Duodenal mucosa (tissue), 2 donors: ENCODE measurements around the gene CACNA2D1.

Experiments
- H3K27ac ChIP-seq: one replicate; pipeline ENCODE4 v1.7.0; 2013; ENCODE audit warnings: low read depth, low read length
- H3K27me3 ChIP-seq, 2 donors: one replicate each; pipeline ENCODE4 v1.7.0; 2013; ENCODE audit warnings: low read length in 2 of 2, control low read depth in 1 of 2; ENCODE audit not compliant: insufficient read depth in 2 of 2, control insufficient read depth in 1 of 2
- H3K36me3 ChIP-seq, 2 donors: one replicate each; pipeline ENCODE4 v1.7.0; 2013; ENCODE audit warnings: low read length in 2 of 2, control low read depth in 1 of 2; ENCODE audit not compliant: insufficient read depth in 2 of 2, control insufficient read depth in 1 of 2
- H3K4me1 ChIP-seq, 2 donors: one replicate each; pipeline ENCODE4 v1.7.0; 2013; ENCODE audit warnings: low read length in 2 of 2, control low read depth in 1 of 2; ENCODE audit not compliant: insufficient read depth in 2 of 2, control insufficient read depth in 1 of 2
- H3K4me3 ChIP-seq, 2 donors: one replicate each; pipeline ENCODE4 v1.7.0; 2013; ENCODE audit warnings: low read length in 2 of 2, low read depth in 1 of 2
- H3K9ac ChIP-seq, 2 donors: one replicate each; pipeline ENCODE4 v1.7.0; 2013; ENCODE audit warnings: low read length in 2 of 2, low read depth in 1 of 2
- H3K9me3 ChIP-seq, 2 donors: one replicate each; pipeline ENCODE4 v1.7.0; 2013; ENCODE audit warnings: low read length in 2 of 2, control low read depth in 1 of 2; ENCODE audit not compliant: control insufficient read depth in 1 of 2

Gene CACNA2D1

DNA sequence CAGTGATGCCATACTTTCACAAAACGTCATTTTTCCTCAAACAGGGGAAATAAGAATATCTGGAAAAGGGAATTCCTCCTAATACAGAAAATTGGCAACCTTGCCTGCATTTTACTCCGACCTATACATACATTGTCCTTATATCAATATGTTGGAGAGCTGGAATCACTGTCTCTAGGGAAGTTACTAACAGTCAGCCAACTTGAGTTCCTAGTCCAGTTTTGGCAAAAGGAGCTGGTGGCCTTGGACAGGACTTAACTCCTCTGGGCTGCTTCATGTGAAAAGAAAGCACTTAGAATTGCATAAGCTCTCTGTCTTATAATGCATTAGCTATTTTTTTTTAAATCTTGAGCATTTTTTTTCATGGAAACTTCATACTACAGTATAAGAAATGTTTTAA lies 499.5 kb downstream of the CACNA2D1 start:
- no peaks in the 10 kb centered on the region for H3K36me3 ChIP-seq

DNA sequence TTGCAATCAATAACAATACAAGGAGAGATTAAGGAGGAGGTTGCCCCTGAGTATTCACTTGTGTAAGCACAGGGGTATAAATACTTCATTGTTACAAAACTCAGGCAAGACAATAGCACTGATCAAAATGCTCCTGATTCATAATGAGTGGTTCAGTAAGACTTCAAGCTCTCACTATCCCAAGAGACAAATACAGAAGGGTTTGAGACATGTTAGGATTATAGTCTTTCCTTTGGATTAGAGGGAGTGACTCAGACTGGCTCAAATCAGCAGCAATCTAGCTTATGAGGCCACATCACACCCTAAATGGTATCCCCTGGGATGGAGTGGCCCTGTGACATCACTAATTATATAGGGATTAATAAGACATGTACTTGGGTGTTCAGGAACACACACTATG lies 506.5 kb downstream of the CACNA2D1 start:
- Histone ChIP-seq H3K9me3 (no peaks in the 10 kb centered on the region), H3K4me3 (no peak overlapping the region), H3K4me1 (no peaks in the 10 kb centered on the region), H3K36me3 (no peaks in the 10 kb centered on the region), H3K27ac (no peak overlapping the region), H3K9ac (no peak overlapping the region), H3K27me3 (no peaks in the 10 kb centered on the region)

More for the DNA sequence above, 499.5 kb downstream of the CACNA2D1 start:
- Histone ChIP-seq H3K4me3 (no peak overlapping the region), H3K9ac (no peak overlapping the region), H3K9me3 (no peaks in the 10 kb centered on the region), H3K4me1 (no peaks in the 10 kb centered on the region), H3K27ac (no peak overlapping the region), H3K27me3 (no peaks in the 10 kb centered on the region)

DNA sequence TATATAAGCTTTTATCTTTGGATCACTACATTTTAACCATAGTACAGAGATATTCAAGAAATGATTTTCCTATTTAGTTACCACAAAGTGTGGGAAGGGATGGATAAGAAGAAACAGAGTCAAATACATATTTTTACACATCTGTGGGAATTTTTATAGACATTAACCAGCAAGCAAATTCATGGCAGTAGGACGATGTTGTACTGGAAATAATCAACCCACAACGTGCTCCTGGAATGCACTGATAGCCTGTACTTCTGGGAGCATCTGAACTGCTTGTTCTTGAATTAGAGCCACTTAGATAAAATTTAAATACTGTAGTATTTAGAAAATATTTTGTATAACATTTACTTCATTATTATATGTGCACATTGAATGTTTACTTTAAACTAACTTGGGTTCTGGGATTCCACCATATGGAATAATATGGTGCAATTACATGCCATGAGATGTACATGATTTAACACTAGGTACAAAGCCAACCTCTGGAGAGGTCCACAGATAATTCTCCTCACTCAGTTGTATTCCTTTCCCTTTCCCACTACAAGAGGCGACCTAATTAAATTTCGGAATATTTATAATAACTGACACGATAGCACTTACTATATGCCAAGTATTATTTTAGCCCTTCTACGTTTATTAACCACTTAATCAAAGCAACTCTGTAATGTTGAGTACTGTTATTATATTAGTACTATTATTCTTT lies 508.8 kb downstream of the CACNA2D1 start:
- Histone ChIP-seq H3K4me3 (no peak overlapping the region), H3K36me3 (no peaks in the 10 kb centered on the region), H3K9me3 (no peaks in the 10 kb centered on the region), H3K9ac (no peak overlapping the region), H3K4me1 (no peaks in the 10 kb centered on the region), H3K27me3 (no peaks in the 10 kb centered on the region), H3K27ac (no peak overlapping the region)

- Histone ChIP-seq H3K27me3 (no peaks in the 10 kb centered on the region), H3K27ac (no peak overlapping the region), H3K4me1 (no peaks in the 10 kb centered on the region), H3K9me3 (no peaks in the 10 kb centered on the region), H3K36me3 (no peaks in the 10 kb centered on the region), H3K9ac (no peak overlapping the region), H3K4me3 (no peak overlapping the region)
Measured at GRCh38 chr7:81932936-81933335, 510.6 kb downstream of the CACNA2D1 start.

DNA sequence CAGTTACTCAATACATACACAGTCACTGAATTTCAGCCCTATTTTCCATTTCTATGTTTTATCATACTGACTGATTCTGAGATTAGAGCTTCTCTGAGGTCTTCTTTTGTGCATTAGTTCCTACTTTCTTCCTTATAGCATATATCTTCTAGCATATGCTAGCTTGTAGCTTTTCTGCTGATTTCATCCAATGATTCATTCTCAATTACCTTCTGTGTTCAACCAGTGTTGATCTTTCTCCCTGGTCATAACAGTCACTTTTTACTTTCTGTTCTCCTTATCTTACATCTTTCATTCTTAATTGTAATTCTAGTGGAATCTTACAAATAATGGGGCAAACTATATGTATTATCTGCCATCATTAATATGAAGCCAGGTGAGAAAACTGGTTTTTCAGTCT lies 514.2 kb downstream of the CACNA2D1 start:
- Histone ChIP-seq H3K36me3 (no peaks in the 10 kb centered on the region), H3K4me1 (no peaks in the 10 kb centered on the region), H3K4me3 (no peak overlapping the region), H3K9ac (no peak overlapping the region), H3K9me3 (no peaks in the 10 kb centered on the region), H3K27me3 (no peaks in the 10 kb centered on the region), H3K27ac (no peak overlapping the region)

- no peak overlapping the region for H3K4me3 ChIP-seq
- no peaks in the 10 kb centered on the region for H3K36me3 ChIP-seq
- no peaks in the 10 kb centered on the region for H3K4me1 ChIP-seq
- no peaks in the 10 kb centered on the region for H3K27me3 ChIP-seq
- H3K9me3 ChIP-seq: no peaks in the 10 kb centered on the region
- no peak overlapping the region for H3K27ac ChIP-seq
- H3K9ac ChIP-seq: no peak overlapping the region
Measured at GRCh38 chr7:81926154-81926553, 517.4 kb downstream of the CACNA2D1 start.

DNA sequence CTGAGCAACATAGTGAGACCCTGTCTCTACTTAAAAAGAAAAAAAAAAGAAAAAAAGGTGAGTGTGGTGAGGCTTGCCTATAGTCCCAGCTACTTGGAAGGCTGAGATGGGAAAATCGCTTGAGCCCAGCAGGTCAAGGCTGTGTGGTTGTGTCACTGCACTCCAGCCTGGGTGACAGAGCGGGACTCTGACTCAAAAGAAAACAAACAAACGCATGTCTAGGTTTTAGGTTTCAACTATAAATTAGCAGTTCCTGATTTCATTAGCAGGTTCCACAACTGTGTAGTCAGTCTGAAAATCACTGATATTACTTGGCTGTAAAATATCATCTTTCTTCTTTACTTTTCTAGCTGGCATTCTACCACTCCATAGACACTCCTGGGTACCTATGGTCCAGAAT lies 518.0 kb downstream of the CACNA2D1 start:
- Histone ChIP-seq H3K4me1 (no peaks in the 10 kb centered on the region), H3K4me3 (no peak overlapping the region), H3K27ac (no peak overlapping the region), H3K36me3 (no peaks in the 10 kb centered on the region), H3K27me3 (no peaks in the 10 kb centered on the region), H3K9ac (no peak overlapping the region), H3K9me3 (no peaks in the 10 kb centered on the region)

- Histone ChIP-seq H3K4me1 (no peaks in the 10 kb centered on the region), H3K27me3 (no peaks in the 10 kb centered on the region), H3K27ac (no peak overlapping the region), H3K9me3 (no peaks in the 10 kb centered on the region), H3K36me3 (no peaks in the 10 kb centered on the region), H3K9ac (no peak overlapping the region), H3K4me3 (no peak overlapping the region)
Measured at GRCh38 chr7:81924494-81924893, 519.1 kb downstream of the CACNA2D1 start.

GRCh38 chr7:81919494-81919893 lies 524.1 kb downstream of the CACNA2D1 start:
- Histone ChIP-seq H3K4me3 (no peak overlapping the region), H3K9me3 (no peaks in the 10 kb centered on the region), H3K9ac (no peak overlapping the region), H3K36me3 (no peaks in the 10 kb centered on the region), H3K4me1 (no peaks in the 10 kb centered on the region), H3K27ac (no peak overlapping the region), H3K27me3 (no peaks in the 10 kb centered on the region)

- Histone ChIP-seq H3K4me3 (no peak overlapping the region), H3K27ac (no peak overlapping the region), H3K4me1 (no peaks in the 10 kb centered on the region), H3K9me3 (no peaks in the 10 kb centered on the region), H3K27me3 (no peaks in the 10 kb centered on the region), H3K36me3 (no peaks in the 10 kb centered on the region), H3K9ac (no peak overlapping the region)
Measured at GRCh38 chr7:81908220-81908619, 535.4 kb downstream of the CACNA2D1 start.

DNA sequence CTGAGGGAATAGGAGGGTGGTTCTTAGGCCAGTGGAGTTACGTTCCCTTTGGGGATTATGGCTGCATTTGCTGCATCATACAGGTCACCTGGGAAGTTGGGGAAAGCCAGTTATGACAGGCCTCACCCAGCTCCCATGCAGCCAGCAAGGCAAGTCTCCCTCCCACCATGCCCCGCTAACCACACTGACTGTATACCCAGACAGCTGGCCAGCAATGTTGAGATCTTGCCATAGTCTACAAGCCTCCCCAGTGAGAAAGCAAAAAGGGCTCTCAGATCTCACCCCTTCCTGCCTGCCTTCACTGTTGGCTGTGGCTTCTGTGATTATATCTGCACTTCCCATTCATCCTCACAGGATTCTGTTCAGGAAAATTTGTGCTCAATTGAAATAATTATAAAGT lies 540.5 kb downstream of the CACNA2D1 start:
- H3K27me3 ChIP-seq: no peaks in the 10 kb centered on the region

More for the DNA sequence above, 540.5 kb downstream of the CACNA2D1 start:
- no peaks in the 10 kb centered on the region for H3K9me3 ChIP-seq
- no peak overlapping the region for H3K27ac ChIP-seq
- H3K36me3 ChIP-seq: no peaks in the 10 kb centered on the region
- H3K9ac ChIP-seq: no peak overlapping the region
- no peaks in the 10 kb centered on the region for H3K4me1 ChIP-seq
- H3K4me3 ChIP-seq: no peak overlapping the region
